Measurements from ENCODE around the gene KAZN. TPM values are rescaled to one million over a fixed set of nuclear protein-coding genes. Genes with fewer than 3 reads are reported as not detected.
A peak's percentile ranks its signal among the peaks of the same experiment; 100 is the strongest.

The KAZN gene
- total and polyA plus RNA-seq, 9 donors: 10.1 to 56.4 (median 27.9) TPM

GRCh38 chr1:15096293-15096692 lies 497.8 kb downstream of the KAZN start:
- Histone ChIP-seq H3K9me3 (no peaks in the 10 kb centered on the region), H3K36me3 (no peaks in the 10 kb centered on the region), H3K27ac (no peak overlapping the region), H3K27me3 (no peaks in the 10 kb centered on the region), H3K4me1 (ENCODE audit: insufficient read depth) (no peaks in the 10 kb centered on the region), H3K4me3 (no peak overlapping the region)
- 94 to 99% (median 97%) methylated on average over 7 of the region's 7 CpGs for WGBS, 3 donors
- DNase-seq: no peak
- TF ChIP-seq EP300 (IDR thresholded peaks at IDR 0.05): no peak
- no peak for TF ChIP-seq CTCF (IDR thresholded peaks at IDR 0.05)
- TF ChIP-seq POLR2A (IDR thresholded peaks at IDR 0.05): no peak
- intact Hi-C loops (cut with DNase I): loop anchor here in 1 of 4 donors (5.0 kb wide), 1 partner anchor 49 kb away; no protein-coding TSS in a partner anchor

GRCh38 chr1:15098176-15099125 lies 500.0 kb downstream of the KAZN start:
- Histone ChIP-seq H3K36me3 (no peaks in the 10 kb centered on the region), H3K27me3 (no peaks in the 10 kb centered on the region), H3K9me3 (no peaks in the 10 kb centered on the region), H3K4me3 (no peak overlapping the region), H3K27ac (no peak overlapping the region), H3K4me1 (ENCODE audit: insufficient read depth) (no peaks in the 10 kb centered on the region)
- intact Hi-C loops (cut with DNase I): loop anchor here in 1 of 4 donors (5.0 kb wide), 1 partner anchor 51 kb away; no protein-coding TSS in a partner anchor
- TF ChIP-seq POLR2A (IDR thresholded peaks at IDR 0.05): no peak
- TF ChIP-seq EP300 (IDR thresholded peaks at IDR 0.05): no peak
- TF ChIP-seq CTCF (IDR thresholded peaks at IDR 0.05): no peak
- DNase-seq: no peak
- 83 to 87% (median 85%) methylated on average over 15 of the region's 15 CpGs for WGBS, 3 donors

GRCh38 chr1:15099441-15100120 lies 501.1 kb downstream of the KAZN start:
- no peaks in the 10 kb centered on the region for H3K9me3 ChIP-seq
- no peak overlapping the region for H3K27ac ChIP-seq
- TF ChIP-seq CTCF (IDR thresholded peaks at IDR 0.05) (no peak), EP300 (IDR thresholded peaks at IDR 0.05) (no peak), POLR2A (IDR thresholded peaks at IDR 0.05) (no peak)
- no peaks in the 10 kb centered on the region for H3K36me3 ChIP-seq
- no peaks in the 10 kb centered on the region for H3K27me3 ChIP-seq
- no peaks in the 10 kb centered on the region for H3K4me1 ChIP-seq (ENCODE audit: insufficient read depth)
- DNase-seq: no peak
- 65 to 76% (median 66%) methylated on average over 15 of the region's 15 CpGs for WGBS, 3 donors
- no peak overlapping the region for H3K4me3 ChIP-seq
- intact Hi-C loops (cut with DNase I): loop anchor here in 3 of 4 donors (5.0 to 10.0 kb wide), 3 partner anchors 52 to 1135 kb away; no protein-coding TSS in a partner anchor

GRCh38 chr1:15100121-15100879 lies 501.8 kb downstream of the KAZN start:
- no peak overlapping the region for H3K27ac ChIP-seq
- 19 to 25% (median 22%) methylated on average over 16 of the region's 16 CpGs for WGBS, 3 donors
- intact Hi-C loops (cut with DNase I): loop anchor here in 2 of 4 donors (5.0 to 10.0 kb wide), 2 partner anchors 1133 to 1135 kb away; no protein-coding TSS in a partner anchor
- H3K36me3 ChIP-seq: no peaks in the 10 kb centered on the region
- DNase-seq: peak; percentile 46 to 76 (median 57)
- no peaks in the 10 kb centered on the region for H3K4me1 ChIP-seq (ENCODE audit: insufficient read depth)
- TF ChIP-seq CTCF (IDR thresholded peaks at IDR 0.05): peak; percentile 63 to 84 (median 82)
- no peak for TF ChIP-seq EP300 (IDR thresholded peaks at IDR 0.05)
- no peaks in the 10 kb centered on the region for H3K27me3 ChIP-seq
- no peaks in the 10 kb centered on the region for H3K9me3 ChIP-seq
- H3K4me3 ChIP-seq: no peak overlapping the region
